Stimulated activated CD4-positive, alpha-beta T cell treated with anti-CD3 and anti-CD28 coated beads, Interleukin-15, amount 100 ng/mL, for 24 hours (primary cell): ENCODE results near the gene KRTAP3-3.

Source experiments
- DNase-seq: peaks from one replicate; pipeline ENCODE4 v3.0.0-alpha.2; 2020

Gene KRTAP3-3

DNA sequence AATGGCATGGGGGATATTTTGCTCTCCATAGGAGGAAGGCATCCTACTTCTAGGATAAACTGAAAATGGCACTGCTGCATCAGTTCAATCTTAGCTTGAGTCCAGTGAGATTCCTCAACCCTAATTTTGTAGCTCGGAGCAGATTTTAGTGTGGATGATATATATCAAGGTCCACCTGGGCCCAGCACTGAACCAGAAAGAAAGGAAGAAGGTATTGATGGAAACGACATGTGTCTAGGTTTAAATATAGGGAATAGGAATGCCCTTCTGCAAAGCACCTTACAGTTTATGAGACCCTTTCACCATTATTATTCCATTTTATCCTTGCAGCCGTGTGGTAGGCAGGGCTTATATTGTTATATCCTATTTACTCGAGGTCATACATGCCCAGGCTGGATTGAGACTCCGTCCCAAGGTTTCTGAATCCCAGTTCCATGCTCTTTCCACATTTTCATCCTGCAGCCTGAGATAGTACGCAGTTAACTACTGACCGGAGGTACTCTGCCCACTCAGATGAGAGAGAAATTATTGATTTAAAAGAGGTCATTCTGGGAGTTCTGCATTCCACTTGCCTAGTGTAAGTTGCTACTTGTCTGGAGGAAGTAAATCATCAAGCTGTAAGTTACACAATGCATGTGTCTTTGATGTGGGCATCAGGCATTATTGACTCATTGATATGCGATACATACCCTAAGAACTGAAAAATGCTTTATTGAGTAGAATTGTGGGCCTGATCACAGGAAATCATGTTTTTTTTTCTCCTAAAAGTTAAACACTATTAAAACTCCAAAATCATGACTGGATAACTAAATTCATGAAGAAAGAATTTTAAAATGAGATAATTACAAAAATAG, 37.3 kb downstream of the KRTAP3-3 start:
- no peak for DNase-seq

DNA sequence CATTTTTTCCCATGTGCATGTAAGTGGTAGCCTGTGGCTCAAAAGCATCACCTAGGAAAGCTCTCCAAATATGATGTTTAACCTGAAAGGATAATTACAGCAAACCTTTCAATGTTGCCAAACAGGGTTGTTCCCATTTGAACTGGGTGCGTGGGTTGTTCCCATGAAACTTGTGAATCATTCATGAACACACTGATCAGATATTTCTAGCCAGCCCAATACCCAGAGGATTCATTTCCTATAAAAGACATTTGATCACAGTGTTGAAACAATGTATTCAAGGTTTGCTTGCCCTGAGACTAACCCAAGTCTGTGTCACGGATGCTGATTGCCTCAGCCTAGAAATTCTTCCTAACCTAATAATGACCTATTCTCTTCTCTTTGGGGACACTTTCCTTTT, 40.1 kb downstream of the KRTAP3-3 start:
- peak; percentile 40 for DNase-seq

DNA sequence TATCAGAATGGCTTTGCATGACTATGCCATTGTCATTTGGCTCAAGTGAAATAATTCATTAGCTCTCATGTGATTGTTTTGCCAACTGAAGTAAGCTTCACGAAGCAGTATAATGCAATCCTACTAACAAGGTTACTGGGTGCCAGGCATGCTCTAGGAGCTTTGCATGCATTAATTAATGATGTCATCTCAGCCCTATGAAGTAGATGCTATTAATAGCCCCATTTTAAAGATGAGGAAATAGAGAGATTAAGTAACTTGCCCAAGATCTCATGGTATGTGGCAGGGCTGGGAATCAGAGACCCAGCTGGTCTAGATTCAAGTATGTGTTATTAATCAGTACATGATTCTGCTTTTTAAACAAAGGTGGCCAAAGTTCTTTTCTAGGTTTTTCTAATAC, 41.3 kb downstream of the KRTAP3-3 start:
- DNase-seq, result no peak

DNA sequence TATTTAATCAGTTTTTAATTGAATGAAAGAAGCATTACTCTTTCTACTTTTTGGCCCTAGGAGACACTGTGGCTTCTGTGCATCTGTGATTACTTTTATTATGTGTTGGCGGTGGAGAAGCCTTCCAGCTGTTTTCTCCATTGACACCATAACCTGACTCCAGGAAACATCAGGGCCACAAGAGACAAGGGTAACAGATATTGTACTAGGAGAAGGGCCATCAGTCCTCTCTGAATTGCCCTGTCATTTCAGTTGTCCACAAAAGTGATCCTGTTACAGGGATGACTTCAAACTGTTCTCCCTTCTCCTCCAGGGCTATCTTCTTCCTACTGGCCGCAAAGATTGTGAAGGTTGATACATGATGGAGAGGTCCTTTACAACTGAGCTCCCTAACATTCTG, 41.8 kb downstream of the KRTAP3-3 start:
- DNase-seq, result no peak

DNA sequence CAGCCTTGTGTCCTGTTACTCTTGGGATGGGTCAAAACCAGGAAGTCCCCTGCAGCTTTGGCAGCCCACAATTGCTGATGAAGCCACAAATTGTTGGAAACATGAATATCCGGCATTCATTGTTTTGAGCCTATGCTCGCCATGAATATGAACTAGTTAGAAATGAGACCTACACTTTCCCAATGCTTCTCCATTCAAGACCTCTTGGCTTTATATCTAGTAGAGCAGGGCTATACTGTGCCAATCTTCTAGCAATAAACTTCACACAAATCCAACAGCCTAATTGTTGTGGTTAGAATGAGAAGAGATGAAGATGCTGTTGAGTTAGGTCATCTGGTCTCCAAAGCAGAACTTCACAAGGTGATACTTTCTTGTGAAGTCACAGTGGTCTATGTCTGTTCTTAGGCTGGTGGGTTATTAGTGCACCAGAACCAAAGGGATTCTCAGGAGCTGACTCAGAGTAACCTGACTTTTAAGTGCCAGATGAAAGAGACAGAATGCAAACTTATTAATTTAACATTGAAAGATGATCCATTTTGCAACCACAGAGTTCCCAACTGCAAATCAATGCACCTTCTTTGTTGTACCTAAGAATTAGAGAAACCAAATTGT, 42.8 kb downstream of the KRTAP3-3 start:
- DNase-seq, result no peak

DNA sequence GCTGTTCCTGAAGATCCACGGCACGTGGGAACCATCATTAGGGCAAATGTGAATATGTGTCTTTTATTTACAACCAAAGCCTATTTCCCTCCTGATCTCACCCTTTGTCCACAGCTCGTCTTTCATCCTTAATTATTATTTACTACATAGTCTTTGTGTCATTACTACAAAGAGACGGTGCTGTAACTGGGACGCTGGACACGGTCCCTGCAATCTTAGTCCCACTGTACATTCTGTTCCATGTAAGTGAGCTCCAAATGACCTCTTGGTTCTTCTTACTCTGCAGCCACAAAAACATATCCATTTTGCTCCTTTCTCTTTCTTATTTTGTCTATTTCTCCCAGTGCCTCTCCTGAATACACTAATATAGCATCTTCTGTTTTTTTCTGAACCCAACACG, 43.8 kb downstream of the KRTAP3-3 start:
- DNase-seq, result no peak

DNA sequence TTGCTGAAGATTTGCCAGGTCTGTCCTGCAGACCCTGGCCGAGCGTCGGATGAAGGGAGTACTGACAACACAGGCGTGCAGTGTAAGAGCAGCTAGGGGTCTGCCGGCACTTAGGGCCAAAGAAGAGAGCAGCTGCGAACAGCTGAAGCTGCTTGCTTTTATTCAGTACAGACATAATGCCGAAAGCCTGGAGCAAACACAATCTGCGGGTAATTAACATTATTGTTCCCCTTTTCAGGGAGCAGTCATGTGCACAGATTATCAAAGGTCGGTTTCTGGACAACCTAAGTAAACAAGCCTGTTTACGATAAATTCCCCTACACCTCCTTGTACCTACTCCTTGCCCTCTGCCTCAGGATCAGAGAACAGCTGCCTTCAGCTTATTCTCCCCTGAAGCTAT, 44.5 kb downstream of the KRTAP3-3 start:
- no peak for DNase-seq

DNA sequence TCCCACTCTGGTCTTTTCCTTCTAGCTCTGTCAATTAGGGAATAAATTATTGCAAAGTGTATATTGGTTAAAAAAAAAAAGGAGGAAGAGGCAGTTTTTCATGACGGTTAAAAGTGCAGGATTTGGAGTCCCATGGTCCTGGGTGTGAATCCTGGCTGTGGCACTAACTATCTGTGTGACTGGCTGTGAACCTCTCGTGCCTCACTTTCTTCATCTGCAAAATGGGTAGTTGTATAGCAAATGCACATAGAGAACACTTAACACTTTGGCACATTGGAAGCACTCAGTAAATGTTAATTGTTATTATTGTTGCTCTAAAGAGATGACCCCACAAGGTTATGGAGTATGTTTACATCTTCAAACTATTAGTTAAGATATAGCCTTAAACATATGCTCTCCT, 46.0 kb downstream of the KRTAP3-3 start:
- DNase-seq, result no peak

DNA sequence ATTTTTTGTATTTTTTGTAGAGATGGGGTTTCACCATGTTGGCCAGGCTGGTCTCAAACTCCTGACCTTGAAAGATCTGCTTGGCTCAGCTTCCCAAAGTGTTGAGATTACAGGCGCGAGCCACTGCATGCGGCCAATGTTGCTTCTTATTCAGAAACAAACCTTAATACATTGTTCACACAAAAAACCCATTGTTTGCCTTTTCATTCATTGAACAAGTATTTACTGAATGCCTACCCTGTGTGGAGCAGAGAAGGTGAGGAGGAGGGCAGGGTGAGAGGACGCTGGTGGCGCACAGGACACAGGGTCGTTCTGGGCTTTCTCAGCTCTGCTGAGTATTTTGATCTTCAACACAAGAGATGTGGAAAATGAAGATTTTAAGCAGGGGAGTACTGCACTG, 48.5 kb downstream of the KRTAP3-3 start:
- no peak for DNase-seq

DNA sequence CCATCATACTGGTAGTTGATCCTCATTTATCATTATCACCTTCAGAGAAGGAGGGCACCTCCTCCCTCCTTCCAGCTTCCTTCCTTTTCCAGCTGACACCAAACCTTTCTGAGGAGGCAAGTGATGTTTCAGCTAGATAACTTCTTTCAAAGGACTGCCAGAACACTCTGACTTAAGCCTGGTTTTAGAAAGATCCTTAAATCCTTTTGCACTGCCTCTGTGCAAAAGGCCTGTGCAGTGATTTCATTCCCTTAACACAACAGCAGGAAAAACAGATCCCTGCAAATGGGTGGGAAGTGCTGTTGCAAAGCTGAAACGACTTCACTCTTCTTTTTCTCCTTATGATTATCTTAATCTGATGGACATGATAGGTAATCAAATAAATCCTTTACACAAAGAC, 49.4 kb downstream of the KRTAP3-3 start:
- no peak for DNase-seq
